K562 (cell line): ENCODE measurements around the gene CNIH4. TPM values are rescaled to one million over a fixed set of nuclear protein-coding genes. Genes with fewer than 3 reads are reported as not detected.
"Not testable (repeated sequence)": the region's sequence is repeated elsewhere in the genome, so short reads cannot be mapped to it uniquely, and the experiment has no call there.

Experiments used
- ATAC-seq: fragments of 200-7000 bp; cut with Tn5 transposase; 3 replicates; pipeline ENCODE4 v1.9.1; 2020; ENCODE audit warnings: moderate library complexity
- BruUV-seq: library from RNA; stranded (reverse); fragments of 400-500 nt; replicated peaks from 2 replicates; lab custom pipeline; 2021; lab: Mats Ljungman, UMichigan
- CTCF ChIA-PET: fragments of 300-600 bp; formaldehyde crosslinking; extraction: SDS; loops from one replicate; lab custom pipeline; 2021; ENCODE audit warnings: low intra/inter-chr PET ratio; lab: Yijun Ruan, JAX
- POLR2A ChIA-PET: fragments of 300-600, 350-650 bp; sonication (Branson Sonifier 250); formaldehyde crosslinking; extraction: SDS; loops from one replicate; lab custom pipeline; 2021; ENCODE audit warnings: antibody characterized with exemption, inconsistent platforms; lab: Yijun Ruan, JAX
- DNase-seq, 4 experiments: peaks; one replicate each; pipeline versions ENCODE4 v3.0.0 to v3.0.0-alpha.2; 2011 to 2018; ENCODE audit warnings: low spot score in 3 of 4, mixed read lengths in 3 of 4; ENCODE audit errors: extremely low read depth in 1 of 4
- FAIRE-seq: peaks from 2 replicates; lab custom pipeline; 2011; peaks lifted over from hg19 to GRCh38; lab: Jason Lieb, UNC
- H2AFZ ChIP-seq: 2 replicates; pipeline ENCODE4 v1.6.0; 2011; ENCODE audit warnings: low read depth, low read length, control low read depth, inconsistent platforms
- H3K27ac ChIP-seq: fragments of 200-600 bp; 3 replicates; pipeline ENCODE4 v1.8.0; 2011; ENCODE audit warnings: low read depth, mild to moderate bottlenecking, control low read depth, inconsistent platforms, low read length, moderate library complexity, mixed read lengths; ENCODE audit errors: extremely low read depth
- H3K27me3 ChIP-seq, 2 experiments: fragments of 300-600 bp in 1 of 2; 2 replicates in 1 of 2; 3 replicates in 1 of 2; pipeline versions ENCODE4 v1.6.0 to v1.8.0; 2011; ENCODE audit warnings: inconsistent platforms in 2 of 2, low read length in 2 of 2, mild to moderate bottlenecking in 1 of 2, mixed read lengths in 1 of 2, moderate library complexity in 1 of 2; ENCODE audit not compliant: control insufficient read depth in 2 of 2, insufficient read depth in 2 of 2
- H3K36me3 ChIP-seq: fragments of 300-600 bp; 3 replicates; pipeline ENCODE4 v1.8.0; 2011; ENCODE audit warnings: mild to moderate bottlenecking, low read length, inconsistent platforms; ENCODE audit not compliant: control insufficient read depth, insufficient read depth
- H3K4me1 ChIP-seq, 2 experiments: fragments of 200-600 bp in 1 of 2; replicated peaks in 1 of 2; 2 replicates in 1 of 2; 3 replicates in 1 of 2; pipeline versions ENCODE4 v1.5.1 to v1.8.0; 2011; ENCODE audit warnings: inconsistent platforms in 2 of 2, low read length in 2 of 2, mild to moderate bottlenecking in 1 of 2, mixed read lengths in 1 of 2, moderate library complexity in 1 of 2; ENCODE audit not compliant: control insufficient read depth in 2 of 2, insufficient read depth in 2 of 2
- H3K4me2 ChIP-seq: 2 replicates; pipeline ENCODE4 v1.6.1; 2011; ENCODE audit warnings: low read length, control low read depth, inconsistent platforms, mixed read lengths; ENCODE audit not compliant: insufficient read depth
- H3K4me3 ChIP-seq: fragments of 200-600 bp; sonication (generic), shearing (Covaris generic); 2 replicates; pipeline ENCODE4 v1.5.1; 2016; ENCODE audit warnings: control low read depth, inconsistent platforms
- H3K79me2 ChIP-seq: fragments of 200-600 bp; 3 replicates; pipeline ENCODE4 v1.8.0; 2011; ENCODE audit warnings: low read length, inconsistent platforms; ENCODE audit not compliant: control insufficient read depth, insufficient read depth
- H3K9ac ChIP-seq, 2 experiments: 2 replicates each; pipeline versions ENCODE4 v1.6.0 to v1.6.1; 2011; ENCODE audit warnings: low read depth in 2 of 2, low read length in 2 of 2, control low read depth in 1 of 2, inconsistent platforms in 1 of 2, mild to moderate bottlenecking in 1 of 2, mixed read lengths in 1 of 2; ENCODE audit not compliant: insufficient read depth in 1 of 2
- H3K9me1 ChIP-seq: one replicate; pipeline ENCODE4 v1.6.0; 2011; ENCODE audit warnings: inconsistent platforms, mild to moderate bottlenecking, low read length, moderate library complexity; ENCODE audit not compliant: control insufficient read depth, insufficient read depth
- H3K9me3 ChIP-seq: replicated peaks from 2 replicates; pipeline ENCODE4 v1.5.1; 2011; ENCODE audit warnings: low read depth, low read length, inconsistent platforms; ENCODE audit not compliant: control insufficient read depth, insufficient read depth
- H4K20me1 ChIP-seq: replicated peaks from 2 replicates; pipeline ENCODE4 v1.6.1; 2011; ENCODE audit warnings: low read length, inconsistent platforms, mixed read lengths; ENCODE audit not compliant: control insufficient read depth, insufficient read depth
- ZBTB33 ChIP-seq: sonication (generic); formaldehyde crosslinking; IDR thresholded peaks from 2 replicates; pipeline ENCODE4 v1.8.1; 2023; ENCODE audit warnings: mild to moderate bottlenecking, missing genetic modification reagents
- WGBS: fragments of 100-300 bp; shearing (Covaris generic); methylation state at CpG from one replicate; pipeline ENCODE4 v1.1.6; 2016; ENCODE audit warnings: low coverage, mixed read lengths; ENCODE audit not compliant: insufficient coverage; ENCODE audit errors: missing lambda C conversion rate; 5-methylcytosine and 5-hydroxymethylcytosine counted together
- in situ Hi-C: fragments of 300-500 bp; cut with MboI; formaldehyde crosslinking; loops from 4 replicates; pipeline ENCODE4 v1.15.0; 2018; ENCODE audit warnings: inconsistent platforms, mixed read lengths
- intact Hi-C: fragments of 100-400 bp; cut with micrococcal nuclease; formaldehyde crosslinking; loops from 2 replicates; pipeline ENCODE4 v1.14.2; 2022
- polyA plus RNA-seq, 8 experiments: library from polyadenylated mRNA; depleted of rRNA in 4 of 8; stranded (reverse) in 5 of 8; unstranded in 3 of 8; fragments of >200 nt; fragmentation: Nextera tagmentation in 2 of 8; fragmentation: Illumina TruSeq in 1 of 8; extraction: Ambion mirVana in 2 of 8; extraction: Trizol in 1 of 8; gene quantifications; 2 replicates each; pipeline versions ENCODE4 v1.2.1 to v1.2.3, GENCODE V29; 2011 to 2014; ENCODE audit warnings: inconsistent platforms in 1 of 8, missing spikeins in 1 of 8
- total RNA-seq, 7 experiments: library from RNA; depleted of rRNA in 6 of 7; stranded (reverse); fragments of >200 nt in 6 of 7; fragmentation: Illumina TruSeq in 2 of 7; extraction: Trizol in 2 of 7; gene quantifications; 2 replicates each; pipeline versions ENCODE4 v1.2.1 to v1.2.3, GENCODE V29; 2011 to 2021; ENCODE audit warnings: low replicate concordance in 1 of 7

Gene CNIH4
- total and polyA plus RNA-seq, 9 of the 15 experiments (the other 6 are each of a cell fraction or from before 2014, with no cell fraction given), result 41.3 to 266 (median 61.1) TPM

- H3K36me3 ChIP-seq, H3K9me3 ChIP-seq, H2AFZ ChIP-seq, ATAC-seq, H3K4me2 ChIP-seq, H3K79me2 ChIP-seq, H4K20me1 ChIP-seq, CTCF ChIA-PET, H3K27ac ChIP-seq, BruUV-seq, FAIRE-seq, H3K9ac ChIP-seq, H3K9me1 ChIP-seq, H3K4me3 ChIP-seq, POLR2A ChIA-PET, H3K27me3 ChIP-seq, in situ Hi-C loops, intact Hi-C loops, DNase-seq: not testable (repeated sequence)
- peak; percentile 66; the same call in 1 of the 2 replicates for TF ChIP-seq ZBTB33 (CRISPR knock-in tag)
- WGBS, result 87% methylated on average over 29 of the region's 49 CpGs
- peaks cover 0 to 12% of the 10 kb centered on the region in 2 experiments; a peak in 3 of 5 replicates for H3K4me1 ChIP-seq
Observed at GRCh38 chr1:224352436-224353085, 4.1 kb upstream of the CNIH4 start.
